Cardiac fibroblast (primary cell): ENCODE data around the gene SNX27.

Source experiments
- DNase-seq, 2 donors: peaks; one replicate each; pipeline versions ENCODE4 v3.0.0 to v3.0.0-alpha.2; 2010; ENCODE audit warnings: low read depth in 2 of 2
- H3K4me3 ChIP-seq, 2 donors: replicated peaks in 1 of 2; 1 replicate in 1 of 2; 2 replicates in 1 of 2; pipeline ENCODE4 v1.5.1; 2011; ENCODE audit warnings: low read depth in 2 of 2, low read length in 2 of 2, mild to moderate bottlenecking in 2 of 2, moderate library complexity in 1 of 2
- TF ChIP-seq, protein P1 (sequence below): IDR thresholded peaks from one replicate; pipeline ENCODE4 v1.5.1; 2011; ENCODE audit warnings: low read depth, mild to moderate bottlenecking, low read length, inconsistent platforms

The SNX27 gene

DNA sequence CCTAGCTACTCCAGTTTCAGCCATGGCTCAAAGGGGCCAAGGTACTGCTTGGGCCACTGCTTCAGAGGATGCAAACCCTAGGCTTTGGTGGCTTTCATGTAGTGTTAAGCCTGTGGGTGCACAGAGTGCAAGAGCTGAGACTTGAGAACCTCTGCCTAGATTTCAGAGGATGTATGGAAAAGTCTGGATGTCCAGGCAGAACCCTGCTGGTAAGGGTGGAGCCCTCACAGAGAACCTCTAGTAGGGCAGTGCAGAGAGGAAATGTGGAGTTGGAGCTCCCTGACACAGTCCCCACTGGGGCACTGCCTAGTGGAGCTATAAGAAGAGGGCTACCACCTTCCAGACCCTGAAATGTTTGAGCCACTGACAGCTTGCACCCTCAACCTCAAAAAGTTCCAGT, 125.6 kb downstream of the SNX27 start:
- TF ChIP-seq, protein P1, sequence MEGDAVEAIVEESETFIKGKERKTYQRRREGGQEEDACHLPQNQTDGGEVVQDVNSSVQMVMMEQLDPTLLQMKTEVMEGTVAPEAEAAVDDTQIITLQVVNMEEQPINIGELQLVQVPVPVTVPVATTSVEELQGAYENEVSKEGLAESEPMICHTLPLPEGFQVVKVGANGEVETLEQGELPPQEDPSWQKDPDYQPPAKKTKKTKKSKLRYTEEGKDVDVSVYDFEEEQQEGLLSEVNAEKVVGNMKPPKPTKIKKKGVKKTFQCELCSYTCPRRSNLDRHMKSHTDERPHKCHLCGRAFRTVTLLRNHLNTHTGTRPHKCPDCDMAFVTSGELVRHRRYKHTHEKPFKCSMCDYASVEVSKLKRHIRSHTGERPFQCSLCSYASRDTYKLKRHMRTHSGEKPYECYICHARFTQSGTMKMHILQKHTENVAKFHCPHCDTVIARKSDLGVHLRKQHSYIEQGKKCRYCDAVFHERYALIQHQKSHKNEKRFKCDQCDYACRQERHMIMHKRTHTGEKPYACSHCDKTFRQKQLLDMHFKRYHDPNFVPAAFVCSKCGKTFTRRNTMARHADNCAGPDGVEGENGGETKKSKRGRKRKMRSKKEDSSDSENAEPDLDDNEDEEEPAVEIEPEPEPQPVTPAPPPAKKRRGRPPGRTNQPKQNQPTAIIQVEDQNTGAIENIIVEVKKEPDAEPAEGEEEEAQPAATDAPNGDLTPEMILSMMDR: no peak
- no peak overlapping the region for H3K4me3 ChIP-seq
- no peak for DNase-seq

- no peak overlapping the region for H3K4me3 ChIP-seq
- no peak for DNase-seq
- TF ChIP-seq, protein P1: no peak
These were observed 127.9 kb downstream of the SNX27 start for GRCh38 chr1:151739590-151740355.

DNA sequence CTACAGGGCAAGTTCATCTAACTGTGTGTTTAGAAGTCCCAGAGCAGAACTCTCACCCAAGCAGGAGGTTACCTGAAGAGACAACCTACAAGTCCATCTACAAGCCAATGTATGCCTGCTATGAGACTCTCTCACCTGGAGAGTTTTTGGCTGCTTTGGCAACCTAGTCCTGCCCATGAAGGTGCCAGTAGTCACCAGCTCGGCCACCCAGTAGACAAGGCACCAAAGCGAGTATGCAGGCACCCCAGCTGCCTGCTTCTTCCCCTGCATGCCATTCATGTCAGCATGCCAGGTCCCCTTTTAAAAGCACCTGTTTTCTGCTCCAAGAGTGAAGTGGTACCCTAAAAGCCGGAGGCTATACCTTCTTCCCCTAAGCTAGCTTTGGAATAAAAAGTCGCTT, 129.7 kb downstream of the SNX27 start:
- DNase-seq: no peak
- TF ChIP-seq, protein P1: no peak
- no peak overlapping the region for H3K4me3 ChIP-seq
